HepG2 (cell line): ENCODE measurements around the gene SLC25A14. TPM values are rescaled to one million over a fixed set of nuclear protein-coding genes. Genes with fewer than 3 reads are reported as not detected.

Experiments used
- ATAC-seq: fragments of 200-7000 bp; cut with Tn5 transposase; 3 replicates; pipeline ENCODE4 v1.9.1; 2020; ENCODE audit warnings: mild to moderate bottlenecking, moderate library complexity
- BruUV-seq: library from RNA; stranded (reverse); fragments of 400-500 nt; replicated peaks from 2 replicates; lab custom pipeline; 2021; lab: Mats Ljungman, UMichigan
- CTCF ChIA-PET: fragments of 300-600 bp; formaldehyde crosslinking; extraction: SDS; loops from one replicate; lab custom pipeline; 2021; ENCODE audit warnings: low total read pairs, inconsistent platforms, low intra/inter-chr PET ratio; lab: Yijun Ruan, JAX
- POLR2A ChIA-PET: fragments of 350-600 bp; sonication (Branson Sonifier 250); formaldehyde crosslinking; loops from one replicate; lab custom pipeline; 2020; ENCODE audit warnings: antibody characterized with exemption, inconsistent platforms; lab: Yijun Ruan, JAX
- DNase-seq: peaks from one replicate; pipeline ENCODE4 v3.0.0-alpha.2; 2015; ENCODE audit warnings: low spot score
- FAIRE-seq: peaks from 3 replicates; lab custom pipeline; 2011; peaks lifted over from hg19 to GRCh38; lab: Jason Lieb, UNC
- H2AFZ ChIP-seq: one replicate; pipeline ENCODE4 v1.6.1; 2011; ENCODE audit warnings: low read length, inconsistent platforms
- H3K27ac ChIP-seq: fragments of 300-600 bp; 3 replicates; pipeline ENCODE4 v1.8.0; 2011; ENCODE audit warnings: mixed run types, mild to moderate bottlenecking, mixed read lengths, low read length, inconsistent platforms; ENCODE audit not compliant: insufficient read depth; ENCODE audit errors: extremely low read length
- H3K27me3 ChIP-seq, 2 experiments: fragments of 200-600 bp in 1 of 2; 2 replicates in 1 of 2; 3 replicates in 1 of 2; pipeline versions ENCODE4 v1.6.0 to v1.8.0; 2011; ENCODE audit warnings: low read length in 2 of 2, mild to moderate bottlenecking in 2 of 2, moderate library complexity in 2 of 2, inconsistent platforms in 1 of 2; ENCODE audit not compliant: insufficient read depth in 2 of 2, control insufficient read depth in 1 of 2
- H3K36me3 ChIP-seq, 2 experiments: fragments of 200-600 bp in 1 of 2; replicated peaks in 1 of 2; 2 replicates in 1 of 2; 3 replicates in 1 of 2; pipeline versions ENCODE4 v1.5.1 to v1.8.0; 2011; ENCODE audit warnings: low read length in 2 of 2, inconsistent platforms in 1 of 2; ENCODE audit not compliant: insufficient read depth in 2 of 2, control insufficient read depth in 1 of 2
- H3K4me1 ChIP-seq: 2 replicates; pipeline ENCODE4 v1.5.1; 2012; ENCODE audit warnings: low read length, inconsistent platforms; ENCODE audit not compliant: insufficient read depth
- H3K4me2 ChIP-seq: 2 replicates; pipeline ENCODE4 v1.6.0; 2011; ENCODE audit warnings: low read depth, low read length, inconsistent platforms
- H3K4me3 ChIP-seq, 3 experiments: fragments of 200-600 bp in 1 of 3; sonication (generic), shearing (Covaris generic) in 1 of 3; replicated peaks in 1 of 3; 2 replicates each; pipeline ENCODE4 v1.5.1; 2011 to 2016; ENCODE audit warnings: low read length in 3 of 3, inconsistent platforms in 2 of 3, low read depth in 2 of 3, mild to moderate bottlenecking in 2 of 3, control low read depth in 1 of 3, mixed read lengths in 1 of 3; ENCODE audit not compliant: insufficient read depth in 1 of 3
- H3K79me2 ChIP-seq: one replicate; pipeline ENCODE4 v1.6.1; 2011; ENCODE audit warnings: low read length, inconsistent platforms; ENCODE audit not compliant: insufficient read depth
- H3K9ac ChIP-seq: 2 replicates; pipeline ENCODE4 v1.6.0; 2011; ENCODE audit warnings: mild to moderate bottlenecking, low read depth, low read length, inconsistent platforms; ENCODE audit not compliant: insufficient read depth
- H3K9me3 ChIP-seq: 2 replicates; pipeline ENCODE4 v1.5.1; 2012; ENCODE audit warnings: mild to moderate bottlenecking, low read length
- H4K20me1 ChIP-seq: 2 replicates; pipeline ENCODE4 v1.6.0; 2011; ENCODE audit warnings: inconsistent platforms, mild to moderate bottlenecking, low read length, moderate library complexity; ENCODE audit not compliant: insufficient read depth
- CAMTA2 ChIP-seq: sonication (generic); formaldehyde crosslinking; IDR thresholded peaks from 2 replicates; pipeline ENCODE4 v1.4.0; 2020; ENCODE audit warnings: mild to moderate bottlenecking, missing genetic modification reagents, borderline replicate concordance
- CHCHD3 ChIP-seq: sonication (generic); formaldehyde crosslinking; IDR thresholded peaks from 2 replicates; pipeline ENCODE4 v1.8.0; 2022; ENCODE audit warnings: mild to moderate bottlenecking, missing genetic modification reagents, moderate library complexity
- EP300 ChIP-seq, 3 experiments: sonication (generic) in 1 of 3; formaldehyde crosslinking in 1 of 3; IDR thresholded peaks; 2 replicates each; pipeline versions ENCODE4 v1.5.1 to v1.6.1; 2011 to 2020; ENCODE audit warnings: low read depth in 2 of 3, low read length in 2 of 3, borderline replicate concordance in 1 of 3, improper control_type of control experiment in 1 of 3, mild to moderate bottlenecking in 1 of 3, missing genetic modification reagents in 1 of 3, moderate library complexity in 1 of 3
- KDM5B ChIP-seq: sonication (generic); formaldehyde crosslinking; IDR thresholded peaks from 2 replicates; pipeline ENCODE4 v1.4.0; 2020; ENCODE audit warnings: missing genetic modification reagents, mild to moderate bottlenecking, borderline replicate concordance
- MXI1 ChIP-seq: IDR thresholded peaks from 3 replicates; pipeline ENCODE4 v1.6.1; 2012; ENCODE audit warnings: low read depth, low read length, inconsistent platforms, borderline replicate concordance
- SP2 ChIP-seq: sonication (generic); formaldehyde crosslinking; IDR thresholded peaks from 2 replicates; pipeline ENCODE4 v1.5.1; 2020; ENCODE audit warnings: mild to moderate bottlenecking, missing genetic modification reagents
- ZNF121 ChIP-seq: sonication (generic); formaldehyde crosslinking; IDR thresholded peaks from 2 replicates; pipeline ENCODE4 v1.5.0; 2020; ENCODE audit warnings: mild to moderate bottlenecking, missing genetic modification reagents
- ZNF577 ChIP-seq: sonication (generic); formaldehyde crosslinking; IDR thresholded peaks from 2 replicates; pipeline ENCODE4 v1.4.0; 2020; ENCODE audit warnings: mild to moderate bottlenecking, low read depth, missing genetic modification reagents, borderline replicate concordance
- ZNF605 ChIP-seq: sonication (generic); formaldehyde crosslinking; IDR thresholded peaks from 2 replicates; pipeline ENCODE4 v1.8.0; 2022; ENCODE audit warnings: mild to moderate bottlenecking, missing genetic modification reagents
- WGBS: methylation state at CpG from one replicate; pipeline ENCODE4 v1.1.6; 2017; ENCODE audit warnings: low lambda C conversion rate; 5-methylcytosine and 5-hydroxymethylcytosine counted together
- in situ Hi-C: cut with HindIII; loops from 2 replicates; pipeline ENCODE4 v1.10.0; 2017; ENCODE audit warnings: low pct_unique_long_range_greater_than_20kb; ENCODE audit not compliant: extremely low pct_ligation_motif_present
- intact Hi-C: fragments of 100-400 bp; cut with micrococcal nuclease; formaldehyde crosslinking; loops from one replicate; pipeline ENCODE4 v1.10.0; 2022; ENCODE audit not compliant: unreplicated experiment
- polyA plus RNA-seq, 8 experiments: library from polyadenylated mRNA; depleted of rRNA in 3 of 8; stranded (reverse) in 7 of 8; unstranded in 1 of 8; fragments of >200 nt; fragmentation: Illumina TruSeq in 4 of 8; extraction: Trizol in 4 of 8; gene quantifications; 2 replicates each; pipeline versions ENCODE4 v1.2.1 to v1.2.3, GENCODE V29; 2011 to 2016; ENCODE audit warnings: low read depth in 4 of 8, missing spikeins in 1 of 8, mixed read lengths in 1 of 8; ENCODE audit not compliant: insufficient read depth in 1 of 8
- total RNA-seq, 5 experiments: library from RNA; depleted of rRNA; stranded (reverse); fragments of >200 nt; fragmentation: Illumina TruSeq; extraction: Trizol; gene quantifications; 2 replicates each; pipeline ENCODE4 v1.2.3, GENCODE V29; 2016; ENCODE audit warnings: low read depth in 1 of 5
- TF ChIP-seq, protein P1 (sequence below): sonication (generic); formaldehyde crosslinking; IDR thresholded peaks from 2 replicates; pipeline ENCODE4 v1.8.1; 2023; ENCODE audit warnings: mild to moderate bottlenecking, missing genetic modification reagents
- TF ChIP-seq, protein P2 (sequence below): sonication (generic); formaldehyde crosslinking; IDR thresholded peaks from 2 replicates; pipeline ENCODE4 v1.4.0; 2020; ENCODE audit warnings: missing genetic modification reagents
- TF ChIP-seq, protein P3 (sequence below): sonication (generic); formaldehyde crosslinking; IDR thresholded peaks from 2 replicates; pipeline ENCODE4 v1.5.0; 2020; ENCODE audit warnings: missing genetic modification reagents, mild to moderate bottlenecking, borderline replicate concordance
- TF ChIP-seq, protein P4 (sequence below): sonication (generic); formaldehyde crosslinking; IDR thresholded peaks from 2 replicates; pipeline ENCODE4 v1.5.0; 2020; ENCODE audit warnings: mild to moderate bottlenecking, missing genetic modification reagents
- TF ChIP-seq, protein P5 (sequence below): IDR thresholded peaks from 2 replicates; pipeline ENCODE4 v1.6.1; 2016; ENCODE audit warnings: low read depth, control low read depth
- TF ChIP-seq, protein P6 (sequence below): sonication (generic); formaldehyde crosslinking; IDR thresholded peaks from 2 replicates; pipeline ENCODE4 v1.5.0; 2020; ENCODE audit warnings: mild to moderate bottlenecking, missing genetic modification reagents

The SLC25A14 gene
- total and polyA plus RNA-seq, 2 of the 13 experiments (the other 11 are each of a cell fraction or from before 2014, with no cell fraction given): 14.0 to 15.6 TPM

DNA sequence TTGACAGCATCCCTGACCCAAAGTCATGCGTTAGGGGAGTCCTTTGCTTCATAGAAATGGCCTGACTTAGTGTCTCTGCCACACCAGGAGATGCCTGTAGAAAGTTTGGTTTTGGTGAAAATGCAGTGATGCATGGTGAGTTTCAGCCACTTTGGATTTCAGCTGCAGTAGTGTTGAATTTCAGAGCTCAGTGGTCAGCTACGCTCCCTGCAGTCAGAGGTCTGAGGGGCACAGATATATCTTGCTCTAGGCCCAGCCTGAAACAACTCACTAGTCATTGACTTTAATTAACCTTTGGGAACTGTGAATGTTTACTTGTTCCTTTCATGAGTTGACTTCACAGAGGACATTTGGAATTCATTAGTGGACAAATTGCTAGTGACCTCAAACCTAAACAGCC is 79.5 kb downstream of the SLC25A14 start:
- H2AFZ ChIP-seq: no peak overlapping the region
- BruUV-seq: no TSS peak
- in situ Hi-C loops (no loop called here), intact Hi-C loops (no loop called here)
- H3K4me3 ChIP-seq: no peak overlapping the region
- DNase-seq (no peak), FAIRE-seq (no peak), ATAC-seq (no peak)
- CTCF ChIA-PET: no interaction called here
- no peaks in the 10 kb centered on the region for H3K9me3 ChIP-seq
- POLR2A ChIA-PET: no interaction called here
- no peak overlapping the region for H3K4me2 ChIP-seq
- WGBS: no CpG with 5 or more reads among the region's 2 CpGs
- no peaks in the 10 kb centered on the region for H3K27me3 ChIP-seq
- no peaks in the 10 kb centered on the region for H3K36me3 ChIP-seq
- H3K79me2 ChIP-seq: no peaks in the 10 kb centered on the region
- no peak overlapping the region for H3K27ac ChIP-seq
- no peaks in the 10 kb centered on the region for H3K4me1 ChIP-seq
- H4K20me1 ChIP-seq: no peaks in the 10 kb centered on the region
- no peak overlapping the region for H3K9ac ChIP-seq
- TF ChIP-seq, protein P1, sequence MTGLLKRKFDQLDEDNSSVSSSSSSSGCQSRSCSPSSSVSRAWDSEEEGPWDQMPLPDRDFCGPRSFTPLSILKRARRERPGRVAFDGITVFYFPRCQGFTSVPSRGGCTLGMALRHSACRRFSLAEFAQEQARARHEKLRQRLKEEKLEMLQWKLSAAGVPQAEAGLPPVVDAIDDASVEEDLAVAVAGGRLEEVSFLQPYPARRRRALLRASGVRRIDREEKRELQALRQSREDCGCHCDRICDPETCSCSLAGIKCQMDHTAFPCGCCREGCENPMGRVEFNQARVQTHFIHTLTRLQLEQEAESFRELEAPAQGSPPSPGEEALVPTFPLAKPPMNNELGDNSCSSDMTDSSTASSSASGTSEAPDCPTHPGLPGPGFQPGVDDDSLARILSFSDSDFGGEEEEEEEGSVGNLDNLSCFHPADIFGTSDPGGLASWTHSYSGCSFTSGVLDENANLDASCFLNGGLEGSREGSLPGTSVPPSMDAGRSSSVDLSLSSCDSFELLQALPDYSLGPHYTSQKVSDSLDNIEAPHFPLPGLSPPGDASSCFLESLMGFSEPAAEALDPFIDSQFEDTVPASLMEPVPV (CRISPR knock-in tag): no peak
- TF ChIP-seq ZNF121 (CRISPR knock-in tag) (no peak), EP300 (IDR thresholded peaks at IDR 0.05; ENCODE audit: low read depth in 2 of 2, low read length in 2 of 2) (no peak), EP300 (CRISPR knock-in tag; IDR thresholded peaks at IDR 0.05; ENCODE audit: borderline replicate concordance) (no peak), MXI1 (no peak), CHCHD3 (no peak), SP2 (CRISPR knock-in tag) (no peak), ZNF605 (CRISPR knock-in tag) (no peak), CAMTA2 (CRISPR knock-in tag) (no peak), ZNF577 (CRISPR knock-in tag) (no peak), KDM5B (CRISPR knock-in tag) (no peak)
- TF ChIP-seq, protein P2, sequence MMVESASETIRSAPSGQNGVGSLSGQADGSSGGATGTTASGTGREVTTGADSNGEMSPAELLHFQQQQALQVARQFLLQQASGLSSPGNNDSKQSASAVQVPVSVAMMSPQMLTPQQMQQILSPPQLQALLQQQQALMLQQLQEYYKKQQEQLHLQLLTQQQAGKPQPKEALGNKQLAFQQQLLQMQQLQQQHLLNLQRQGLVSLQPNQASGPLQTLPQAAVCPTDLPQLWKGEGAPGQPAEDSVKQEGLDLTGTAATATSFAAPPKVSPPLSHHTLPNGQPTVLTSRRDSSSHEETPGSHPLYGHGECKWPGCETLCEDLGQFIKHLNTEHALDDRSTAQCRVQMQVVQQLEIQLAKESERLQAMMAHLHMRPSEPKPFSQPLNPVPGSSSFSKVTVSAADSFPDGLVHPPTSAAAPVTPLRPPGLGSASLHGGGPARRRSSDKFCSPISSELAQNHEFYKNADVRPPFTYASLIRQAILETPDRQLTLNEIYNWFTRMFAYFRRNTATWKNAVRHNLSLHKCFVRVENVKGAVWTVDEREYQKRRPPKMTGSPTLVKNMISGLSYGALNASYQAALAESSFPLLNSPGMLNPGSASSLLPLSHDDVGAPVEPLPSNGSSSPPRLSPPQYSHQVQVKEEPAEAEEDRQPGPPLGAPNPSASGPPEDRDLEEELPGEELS (CRISPR knock-in tag): no peak
- TF ChIP-seq, protein P3, sequence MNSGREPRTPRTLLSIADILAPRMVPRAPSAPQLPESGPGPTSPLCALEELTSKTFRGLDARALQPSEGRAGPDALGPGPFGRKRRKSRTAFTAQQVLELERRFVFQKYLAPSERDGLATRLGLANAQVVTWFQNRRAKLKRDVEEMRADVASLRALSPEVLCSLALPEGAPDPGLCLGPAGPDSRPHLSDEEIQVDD: no peak
- TF ChIP-seq, protein P4, sequence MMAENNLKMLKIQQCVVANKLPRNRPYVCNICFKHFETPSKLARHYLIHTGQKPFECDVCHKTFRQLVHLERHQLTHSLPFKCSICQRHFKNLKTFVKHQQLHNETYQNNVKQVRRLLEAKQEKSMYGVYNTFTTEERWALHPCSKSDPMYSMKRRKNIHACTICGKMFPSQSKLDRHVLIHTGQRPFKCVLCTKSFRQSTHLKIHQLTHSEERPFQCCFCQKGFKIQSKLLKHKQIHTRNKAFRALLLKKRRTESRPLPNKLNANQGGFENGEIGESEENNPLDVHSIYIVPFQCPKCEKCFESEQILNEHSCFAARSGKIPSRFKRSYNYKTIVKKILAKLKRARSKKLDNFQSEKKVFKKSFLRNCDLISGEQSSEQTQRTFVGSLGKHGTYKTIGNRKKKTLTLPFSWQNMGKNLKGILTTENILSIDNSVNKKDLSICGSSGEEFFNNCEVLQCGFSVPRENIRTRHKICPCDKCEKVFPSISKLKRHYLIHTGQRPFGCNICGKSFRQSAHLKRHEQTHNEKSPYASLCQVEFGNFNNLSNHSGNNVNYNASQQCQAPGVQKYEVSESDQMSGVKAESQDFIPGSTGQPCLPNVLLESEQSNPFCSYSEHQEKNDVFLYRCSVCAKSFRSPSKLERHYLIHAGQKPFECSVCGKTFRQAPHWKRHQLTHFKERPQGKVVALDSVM (CRISPR knock-in tag): no peak
- TF ChIP-seq, protein P5, sequence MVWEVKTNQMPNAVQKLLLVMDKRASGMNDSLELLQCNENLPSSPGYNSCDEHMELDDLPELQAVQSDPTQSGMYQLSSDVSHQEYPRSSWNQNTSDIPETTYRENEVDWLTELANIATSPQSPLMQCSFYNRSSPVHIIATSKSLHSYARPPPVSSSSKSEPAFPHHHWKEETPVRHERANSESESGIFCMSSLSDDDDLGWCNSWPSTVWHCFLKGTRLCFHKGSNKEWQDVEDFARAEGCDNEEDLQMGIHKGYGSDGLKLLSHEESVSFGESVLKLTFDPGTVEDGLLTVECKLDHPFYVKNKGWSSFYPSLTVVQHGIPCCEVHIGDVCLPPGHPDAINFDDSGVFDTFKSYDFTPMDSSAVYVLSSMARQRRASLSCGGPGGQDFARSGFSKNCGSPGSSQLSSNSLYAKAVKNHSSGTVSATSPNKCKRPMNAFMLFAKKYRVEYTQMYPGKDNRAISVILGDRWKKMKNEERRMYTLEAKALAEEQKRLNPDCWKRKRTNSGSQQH (CRISPR knock-in tag): no peak
- TF ChIP-seq, protein P6, sequence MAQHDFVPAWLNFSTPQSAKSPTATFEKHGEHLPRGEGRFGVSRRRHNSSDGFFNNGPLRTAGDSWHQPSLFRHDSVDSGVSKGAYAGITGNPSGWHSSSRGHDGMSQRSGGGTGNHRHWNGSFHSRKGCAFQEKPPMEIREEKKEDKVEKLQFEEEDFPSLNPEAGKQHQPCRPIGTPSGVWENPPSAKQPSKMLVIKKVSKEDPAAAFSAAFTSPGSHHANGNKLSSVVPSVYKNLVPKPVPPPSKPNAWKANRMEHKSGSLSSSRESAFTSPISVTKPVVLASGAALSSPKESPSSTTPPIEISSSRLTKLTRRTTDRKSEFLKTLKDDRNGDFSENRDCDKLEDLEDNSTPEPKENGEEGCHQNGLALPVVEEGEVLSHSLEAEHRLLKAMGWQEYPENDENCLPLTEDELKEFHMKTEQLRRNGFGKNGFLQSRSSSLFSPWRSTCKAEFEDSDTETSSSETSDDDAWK (CRISPR knock-in tag): no peak
